ENCODE measurements around the gene SORBS1. TPM values are rescaled to one million over a fixed set of nuclear protein-coding genes. Genes with fewer than 3 reads are reported as not detected.

Gene SORBS1
- total RNA-seq, 4 donors from 2014 or later, result 35.1 to 53.1 (median 43.3) TPM

GRCh38 chr10:95360122-95360714 is 201.0 kb downstream of the SORBS1 start:
- no peak for DNase-seq (ENCODE audit: low spot score in 2 of 2)
- H3K4me3 ChIP-seq (ENCODE audit: low read depth, poor library complexity, severe bottlenecking), result no peak overlapping the region
- intact Hi-C loops (cut with DNase I; ENCODE audit: low total_unique reads), result no loop called here
- TF ChIP-seq CTCF (IDR thresholded peaks at IDR 0.05) (no peak), POLR2A (IDR thresholded peaks at IDR 0.05) (no peak)

- TF ChIP-seq CTCF (IDR thresholded peaks at IDR 0.05), result no peak
- TF ChIP-seq POLR2A (IDR thresholded peaks at IDR 0.05), result no peak
- intact Hi-C loops (cut with DNase I; ENCODE audit: low total_unique reads), result no loop called here
- WGBS, 2 donors, result 80 to 93% methylated on average over 6 of the region's 6 CpGs
- no peak overlapping the region for H3K4me3 ChIP-seq (ENCODE audit: low read depth, poor library complexity, severe bottlenecking)
- no peak for DNase-seq (ENCODE audit: low spot score in 2 of 2)
These were observed 201.7 kb downstream of the SORBS1 start for GRCh38 chr10:95359466-95359865.

GRCh38 chr10:95356190-95356955 is 204.8 kb downstream of the SORBS1 start:
- WGBS, 2 donors, result 93 to 95% methylated on average over 23 of the region's 23 CpGs
- TF ChIP-seq CTCF (IDR thresholded peaks at IDR 0.05) (no peak), POLR2A (IDR thresholded peaks at IDR 0.05) (no peak)
- intact Hi-C loops (cut with DNase I; ENCODE audit: low total_unique reads), result no loop called here
- no peak overlapping the region for H3K4me3 ChIP-seq (ENCODE audit: low read depth, poor library complexity, severe bottlenecking)
- no peak for DNase-seq (ENCODE audit: low spot score in 2 of 2)

GRCh38 chr10:95355301-95355700 is 205.9 kb downstream of the SORBS1 start:
- intact Hi-C loops (cut with DNase I; ENCODE audit: low total_unique reads), result no loop called here
- TF ChIP-seq CTCF (IDR thresholded peaks at IDR 0.05) (no peak), POLR2A (IDR thresholded peaks at IDR 0.05) (no peak)
- no peak overlapping the region for H3K4me3 ChIP-seq (ENCODE audit: low read depth, poor library complexity, severe bottlenecking)
- DNase-seq (ENCODE audit: low spot score in 2 of 2), result no peak
- 75 to 76% methylated on average over 7 of the region's 7 CpGs for WGBS, 2 donors

- TF ChIP-seq POLR2A (IDR thresholded peaks at IDR 0.05), result no peak
- no peak for TF ChIP-seq CTCF (IDR thresholded peaks at IDR 0.05)
- intact Hi-C loops (cut with DNase I; ENCODE audit: low total_unique reads), result no loop called here
These were observed 207.1 kb downstream of the SORBS1 start for GRCh38 chr10:95354110-95354509.

GRCh38 chr10:95353123-95353522 is 208.0 kb downstream of the SORBS1 start:
- intact Hi-C loops (cut with DNase I; ENCODE audit: low total_unique reads), result no loop called here
- TF ChIP-seq CTCF (IDR thresholded peaks at IDR 0.05) (no peak), POLR2A (IDR thresholded peaks at IDR 0.05) (no peak)
- no peak overlapping the region for H3K4me3 ChIP-seq (ENCODE audit: low read depth, poor library complexity, severe bottlenecking)
- no peak for DNase-seq (ENCODE audit: low spot score in 2 of 2)

More at GRCh38 chr10:95354110-95354509, 207.1 kb downstream of the SORBS1 start:
- no peak for DNase-seq (ENCODE audit: low spot score in 2 of 2)
- H3K4me3 ChIP-seq (ENCODE audit: low read depth, poor library complexity, severe bottlenecking), result no peak overlapping the region
